Activated effector memory CD4-positive, alpha-beta T cell treated with Interleukin-2 at 50 U/mL for 16 hours (primary cell): Measurements from ENCODE around the gene SYT5.
"Not testable (repeated sequence)": the region's sequence is repeated elsewhere in the genome, so short reads cannot be mapped to it uniquely, and the experiment has no call there.

Source experiments
- DNase-seq: peaks from one replicate; pipeline ENCODE4 v3.0.0-alpha.2; 2020

The SYT5 gene

DNA sequence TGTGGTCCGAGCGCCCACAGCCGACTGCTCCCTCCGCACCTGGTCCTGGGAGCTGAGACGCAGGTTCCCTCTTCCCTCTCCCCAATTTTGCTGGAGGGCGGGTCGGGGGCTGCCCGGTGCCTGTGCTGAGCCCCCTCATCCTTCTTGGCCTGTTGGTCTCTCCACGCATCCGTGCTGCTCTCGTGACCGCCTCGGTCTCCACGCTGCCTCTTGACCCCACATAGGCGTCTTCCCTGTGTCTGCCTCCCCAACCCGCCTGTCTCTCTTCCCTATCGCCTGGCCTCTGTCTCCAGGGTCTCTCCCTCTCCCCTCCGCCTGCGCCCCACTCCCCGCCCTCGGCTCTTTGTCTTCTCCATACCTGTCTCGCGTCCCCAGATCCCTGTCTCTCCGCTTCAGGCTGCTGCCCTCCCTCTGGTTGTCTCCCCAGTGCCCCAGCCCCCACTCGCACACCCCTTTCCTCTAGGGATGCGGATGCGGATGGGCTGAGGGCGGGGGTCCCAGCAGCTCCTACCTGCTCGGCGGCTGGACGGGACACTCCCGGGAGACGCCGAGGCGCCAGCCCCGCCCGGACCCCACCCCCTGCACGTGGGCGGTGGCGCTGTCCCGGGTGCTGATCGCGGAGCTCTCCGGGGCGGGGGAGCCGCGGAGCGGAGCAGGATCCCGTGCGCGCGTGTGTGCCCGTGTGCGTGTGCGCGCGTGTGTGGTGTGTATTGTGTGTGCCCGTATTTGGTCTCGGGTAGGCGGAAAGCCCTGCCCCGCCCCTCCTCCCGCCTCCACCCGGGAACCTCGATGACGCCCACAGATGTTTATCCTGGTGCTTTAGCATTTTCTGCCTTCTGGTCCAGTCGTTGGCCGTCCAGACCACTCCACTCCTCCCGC is at the start of gene SYT5:
TSS of gene SYT5 (minus strand) at position 684 of the 879 bp plus-strand sequence. CDS start 1,248 bp downstream, outside the sequence.
- peak; percentile 46 for DNase-seq

- no peak for DNase-seq
Observed at GRCh38 chr19:55229789-55230182, 49.7 kb upstream of the SYT5 start.

DNA sequence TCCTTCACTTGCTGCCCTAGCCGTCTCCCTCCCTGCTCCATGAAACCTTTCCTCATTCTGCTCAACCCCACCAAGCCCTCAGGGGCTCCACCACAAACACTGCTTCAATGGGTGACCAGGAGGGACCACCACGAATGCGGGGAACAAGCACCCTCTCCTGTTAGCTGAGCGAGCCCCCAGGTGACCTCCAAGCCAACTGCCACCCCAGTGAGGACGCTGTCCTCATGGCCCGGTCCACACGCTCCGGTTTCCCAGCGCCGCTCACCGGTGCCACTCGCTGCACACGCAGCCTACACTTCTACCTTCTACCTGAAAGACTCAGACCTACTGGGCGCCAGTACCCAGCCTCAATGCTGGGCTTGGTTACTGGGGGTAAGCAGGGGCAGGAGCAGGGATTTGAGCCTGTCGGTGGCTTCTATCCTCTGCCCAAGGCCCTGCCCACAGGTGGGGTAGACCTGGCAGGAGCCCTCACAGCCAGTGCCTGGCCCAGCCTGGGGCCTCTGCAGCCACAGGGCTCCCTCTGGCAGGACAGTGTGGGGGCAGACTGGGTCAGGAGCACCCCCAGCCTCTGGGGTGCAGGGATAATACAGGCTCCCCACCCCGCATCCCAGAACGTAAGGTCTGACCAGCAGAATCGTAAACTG is 49.2 kb upstream of the SYT5 start:
- no peak for DNase-seq

GRCh38 chr19:55228403-55229031 is 48.4 kb upstream of the SYT5 start, which contains the start of gene TMEM86B:
TMEM86B (minus strand) TSS chr19:55228763; CDS start chr19:55228741, 22 bp downstream.
- DNase-seq = no peak

GRCh38 chr19:55228015-55228391 is 47.9 kb upstream of the SYT5 start:
- DNase-seq = no peak

GRCh38 chr19:55227241-55228014 is 47.3 kb upstream of the SYT5 start:
- no peak for DNase-seq

DNA sequence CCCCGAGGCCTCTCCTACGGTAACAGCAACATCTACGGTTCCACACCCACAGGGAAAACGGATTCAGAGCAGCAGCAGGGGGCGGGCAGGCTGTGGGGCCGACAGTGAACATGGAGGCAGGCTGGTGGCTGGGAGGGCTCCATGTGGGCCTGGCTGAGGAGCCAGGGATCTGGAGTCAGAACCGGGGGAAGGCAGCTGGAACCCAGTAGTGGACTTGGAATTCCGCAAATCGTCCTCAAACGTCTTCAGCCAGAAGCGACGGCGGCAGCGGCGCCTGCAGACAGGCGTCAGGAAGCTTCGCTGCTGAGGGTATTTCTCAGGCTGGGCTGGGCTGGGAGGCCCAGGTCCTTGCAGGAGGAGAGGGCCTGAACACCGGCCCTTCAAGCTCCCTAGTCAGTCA is 46.7 kb upstream of the SYT5 start:
- no peak for DNase-seq

GRCh38 chr19:55226273-55226672 is 46.2 kb upstream of the SYT5 start:
- no peak for DNase-seq

DNA sequence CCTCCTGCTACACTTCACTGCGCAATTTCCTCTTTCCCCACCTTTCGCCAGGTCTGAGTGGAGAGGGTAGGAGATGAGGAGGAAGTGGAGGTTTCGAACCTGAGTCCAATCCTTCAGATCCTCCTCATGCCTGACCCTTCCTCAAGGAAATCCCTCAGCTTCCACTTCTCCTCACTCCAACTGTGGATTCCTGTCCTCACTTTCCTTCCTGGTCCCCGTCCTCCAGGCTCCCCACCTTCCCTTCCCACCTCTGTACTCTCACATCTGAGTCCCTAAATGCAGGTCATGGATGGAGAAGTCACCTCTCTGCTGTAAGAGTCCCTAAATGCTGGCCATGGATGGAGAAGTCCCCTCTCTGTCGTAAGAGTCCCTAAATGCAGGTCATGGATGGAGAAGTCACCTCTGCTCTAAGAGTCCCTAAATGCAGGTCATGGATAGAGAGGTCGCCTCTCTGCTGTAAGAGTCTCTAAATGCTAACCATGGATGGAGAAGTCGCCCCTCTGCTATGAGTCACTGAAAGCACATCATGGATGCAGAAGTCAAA is 45.4 kb upstream of the SYT5 start:
- DNase-seq = no peak

DNA sequence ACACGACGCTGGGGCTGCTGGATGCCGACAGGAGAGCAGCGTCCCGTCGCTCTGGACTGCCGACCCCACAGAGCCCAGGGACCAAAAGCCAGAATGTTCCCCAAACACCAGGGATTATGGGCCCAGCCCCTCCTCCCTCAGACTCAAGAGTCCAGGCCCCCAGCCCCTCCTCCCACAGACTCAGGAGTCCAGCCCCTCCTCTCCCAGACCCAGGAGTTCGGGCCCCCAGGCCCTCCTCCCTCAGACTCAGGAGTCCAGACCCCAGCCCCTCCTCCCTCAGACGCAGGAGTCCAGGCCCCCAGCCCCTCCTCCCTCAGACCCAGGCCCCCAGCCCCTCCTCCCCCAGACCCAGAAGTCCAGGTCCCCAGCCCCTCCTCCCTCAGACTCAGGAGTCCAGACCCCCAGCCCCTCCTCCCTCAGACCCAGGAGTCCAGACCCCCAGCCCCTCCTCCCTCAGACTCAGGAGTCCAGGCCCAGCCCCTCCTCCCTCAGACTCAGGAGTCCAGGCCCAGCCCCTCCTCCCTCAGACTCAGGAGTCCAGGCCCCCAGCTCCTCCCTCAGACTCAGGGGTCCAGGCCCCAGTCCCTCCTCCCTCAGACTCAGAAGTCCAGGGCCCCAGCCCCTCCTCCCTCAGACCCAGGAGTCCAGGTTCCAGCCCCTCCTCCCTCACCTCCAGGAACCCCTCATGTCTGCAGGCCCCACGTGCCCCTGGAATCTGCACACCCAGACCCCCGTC is 44.8 kb upstream of the SYT5 start:
- DNase-seq = not testable (repeated sequence)

GRCh38 chr19:55224038-55224665 is 44.1 kb upstream of the SYT5 start:
- no peak for DNase-seq

DNA sequence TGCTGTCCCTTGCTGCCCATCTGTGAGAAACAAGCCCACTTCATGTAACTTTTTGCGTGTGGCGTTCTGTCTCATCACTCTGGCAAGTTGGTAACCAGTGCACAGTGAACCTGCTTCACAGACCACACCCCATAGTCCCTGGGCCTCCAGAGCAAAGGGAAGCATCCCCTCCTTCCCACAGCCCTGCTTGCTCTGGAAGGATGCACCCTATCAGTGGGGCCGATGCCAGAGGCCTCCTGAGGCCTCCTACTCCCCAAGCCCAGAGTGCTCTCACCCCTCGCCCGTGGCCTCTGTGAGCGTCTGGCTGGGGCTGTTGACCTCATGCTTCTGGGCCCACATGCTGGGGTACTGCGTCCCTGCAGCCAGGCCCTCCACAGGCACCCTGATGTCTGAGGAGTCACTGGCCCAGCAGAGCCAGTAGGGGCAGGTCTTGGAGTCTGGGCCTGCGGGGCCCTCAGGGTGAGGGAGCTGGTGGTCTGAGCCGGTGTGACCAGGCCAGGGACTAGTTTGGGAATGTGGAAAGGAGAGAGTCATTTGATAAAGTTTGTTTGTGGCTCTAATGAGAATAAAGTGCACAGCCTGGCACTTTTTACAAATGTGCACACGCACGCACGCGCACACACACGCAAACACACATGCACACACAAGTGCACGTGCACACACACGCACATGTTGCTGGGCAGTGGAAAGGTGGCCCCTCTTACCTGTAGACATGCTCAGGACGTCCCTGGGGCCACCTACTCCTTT is 43.4 kb upstream of the SYT5 start:
- DNase-seq = no peak

DNA sequence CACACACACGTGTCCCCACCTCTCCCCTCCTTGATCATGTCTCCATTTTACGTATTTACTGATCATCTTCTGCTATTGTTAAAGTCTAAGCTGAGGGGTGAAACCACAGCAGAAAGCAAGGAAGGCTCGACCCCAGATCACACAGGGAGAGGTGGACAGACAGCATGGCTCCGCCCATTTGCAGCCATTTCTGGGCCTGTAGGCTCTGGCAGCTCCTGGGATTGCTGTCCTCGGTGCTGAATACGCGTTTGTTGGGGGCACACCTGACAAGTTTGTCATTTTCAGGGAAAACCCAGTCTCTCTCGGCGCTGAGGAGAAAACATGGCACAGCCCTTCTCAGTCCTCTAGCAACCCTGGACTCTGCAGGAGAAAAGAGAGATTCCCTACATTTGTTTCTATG is 40.4 kb upstream of the SYT5 start:
- no peak for DNase-seq

GRCh38 chr19:55216461-55217198 is 36.5 kb upstream of the SYT5 start:
- no peak for DNase-seq

DNA sequence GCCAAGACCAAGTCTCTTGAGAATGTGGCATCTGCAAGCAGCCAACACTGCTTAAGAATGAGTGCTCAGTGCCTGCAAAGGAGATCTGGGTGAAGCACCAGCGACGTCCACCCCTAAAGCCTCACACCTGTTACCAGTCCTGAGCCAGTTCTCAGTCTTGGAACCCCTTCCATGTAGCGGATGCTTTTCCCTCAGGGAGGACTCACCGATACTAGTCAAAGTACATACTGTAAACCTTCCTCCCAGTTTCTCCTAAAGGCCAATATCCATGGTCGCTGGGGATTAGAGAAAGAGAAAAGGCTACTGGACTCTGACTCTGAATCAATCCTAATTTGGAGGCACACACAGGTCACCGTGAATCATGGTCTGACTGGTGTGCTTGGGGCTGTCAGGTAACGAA is 33.5 kb upstream of the SYT5 start:
- no peak for DNase-seq

- DNase-seq = no peak
Observed at GRCh38 chr19:55212447-55212846, 32.4 kb upstream of the SYT5 start.

- no peak for DNase-seq
Observed at GRCh38 chr19:55209693-55210472, 29.8 kb upstream of the SYT5 start.

DNA sequence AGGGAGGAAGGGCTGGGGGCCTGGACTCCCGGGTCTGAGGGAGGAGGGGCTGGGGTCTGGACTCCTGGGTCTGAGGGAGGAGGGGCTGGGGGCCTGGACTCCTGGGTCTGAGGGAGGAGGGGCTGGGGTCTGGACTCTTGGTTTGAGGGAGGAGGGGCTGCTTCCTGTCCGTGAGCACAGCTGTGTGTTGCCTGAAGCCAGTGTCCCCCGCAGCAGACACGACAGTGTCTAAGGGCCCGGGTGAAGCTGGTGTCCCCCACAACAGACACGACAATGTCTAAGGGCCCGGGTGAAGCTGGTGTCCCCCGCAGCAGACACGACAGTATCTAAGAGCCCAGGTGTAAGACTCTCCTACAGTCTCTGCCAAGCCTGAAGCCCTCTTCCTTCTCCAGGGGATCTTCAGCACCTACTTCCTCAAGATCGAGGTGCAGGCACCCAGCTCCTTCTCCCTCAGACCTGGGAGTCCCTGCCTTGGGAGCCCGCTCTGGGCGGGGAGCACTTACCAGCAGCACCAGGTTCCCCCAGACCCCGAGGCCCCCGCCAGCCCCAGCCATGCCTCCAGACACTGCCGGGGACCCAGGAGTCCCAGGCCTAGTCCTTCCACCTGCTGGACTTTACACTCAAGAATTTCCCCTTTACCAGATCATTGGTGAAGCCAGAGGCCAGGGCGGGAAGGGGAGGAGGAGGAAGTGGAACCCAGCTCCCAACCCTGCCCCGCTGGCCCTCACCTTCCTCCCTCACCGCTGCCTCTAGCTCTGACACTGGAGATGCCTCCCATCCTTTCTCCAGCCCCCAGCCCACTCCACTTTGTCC is 29.0 kb upstream of the SYT5 start, which contains the start of gene PTPRH:
TSS of gene PTPRH (minus strand) at position 622 of the 813 bp plus-strand sequence. CDS start at position 554, 68 bp downstream.
- DNase-seq = no peak
